ENCODE data around the gene YPEL1. TPM values are rescaled to one million over a fixed set of nuclear protein-coding genes. Genes with fewer than 3 reads are reported as not detected.

The YPEL1 gene
- total and polyA plus RNA-seq, 3 experiments from 2014 or later, result 2.4 to 27.0 (median 2.6) TPM

DNA sequence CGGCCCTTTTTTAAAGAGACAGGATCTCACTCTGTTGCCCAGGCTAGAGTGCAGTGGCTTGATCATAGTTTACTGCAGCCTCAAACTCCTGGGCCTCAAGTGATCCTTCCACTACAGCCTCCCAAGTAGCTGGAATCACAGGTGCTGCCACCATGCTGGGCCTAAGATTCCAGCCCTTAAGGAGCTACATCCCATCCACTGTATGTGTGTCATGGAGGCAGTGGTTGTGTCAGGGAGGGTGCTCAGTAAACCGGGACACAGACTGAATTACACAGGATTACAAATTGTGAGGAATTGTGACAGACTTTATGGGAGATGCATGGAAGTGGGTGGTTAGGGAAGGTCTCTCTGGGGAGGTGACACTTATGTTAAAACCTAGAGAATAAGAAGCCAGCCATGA, 71.9 kb downstream of the YPEL1 start:
- H3K27ac ChIP-seq (ENCODE audit: low read depth, low read length), result no peak overlapping the region
- Mint-ChIP-seq H3K9me3 (no peaks in the 10 kb centered on the region), H3K36me3 (peaks cover 0 to 12% (median 0%) of the 10 kb centered on the region in 3 donors), H3K27me3 (no peaks in the 10 kb centered on the region), H3K4me3 (peak overlapping the region in 6 of 7 donors; percentile 15 to 88 (median 55)), H3K27ac (peak overlapping the region in 2 of 8 donors; percentile 8 to 51), H3K4me1 (peaks cover 21 to 32% (median 23%) of the 10 kb centered on the region in 3 donors)
- H3K9me3 ChIP-seq (ENCODE audit: low read length), result no peaks in the 10 kb centered on the region
- ChIA-PET CTCF (interaction anchor here (1.5 to 3.5 kb wide), 2 partner anchors 17 to 34 kb away, joined by 4 to 13 read pairs; partner anchors contain the start of gene YDJC), POLR2A (no interaction called here)
- no peaks in the 10 kb centered on the region for H3K27me3 ChIP-seq (ENCODE audit: insufficient read depth, low read length, poor library complexity, severe bottlenecking)
- DNase-seq, result no peak
- H3K36me3 ChIP-seq (ENCODE audit: insufficient read depth, low read length), result no peaks in the 10 kb centered on the region
- no peak overlapping the region for H3K4me3 ChIP-seq (ENCODE audit: low read length)
- peaks cover 15% of the 10 kb centered on the region for H3K4me1 ChIP-seq (ENCODE audit: insufficient read depth, low read length)

DNA sequence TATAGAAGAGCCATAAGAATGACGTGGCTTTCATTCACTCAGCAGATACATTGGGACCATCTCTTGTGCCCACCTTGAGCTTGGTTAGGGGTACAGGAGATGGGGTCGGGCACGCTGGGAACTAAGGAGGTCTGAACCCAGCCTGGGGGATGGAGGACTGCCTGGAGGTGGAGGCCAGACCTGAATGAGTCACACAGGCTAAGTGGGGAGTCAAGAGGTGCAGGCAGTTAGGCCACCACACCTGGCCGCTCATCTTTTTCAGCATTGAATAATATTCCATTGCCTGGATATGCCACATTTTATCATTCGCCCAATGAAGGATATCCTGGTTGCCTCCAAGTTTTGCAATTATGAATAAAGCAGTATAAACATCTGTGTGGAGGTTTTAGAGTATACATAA, 73.6 kb downstream of the YPEL1 start:
- Mint-ChIP-seq H3K4me1 (peaks cover 12 to 27% (median 17%) of the 10 kb centered on the region in 3 donors), H3K36me3 (peaks cover 0 to 8% (median 0%) of the 10 kb centered on the region in 3 donors), H3K27ac (peak overlapping the region in 1 of 8 donors; percentile 71), H3K9me3 (no peaks in the 10 kb centered on the region), H3K4me3 (peak overlapping the region in 3 of 7 donors; percentile 15 to 64 (median 28)), H3K27me3 (no peaks in the 10 kb centered on the region)
- ChIA-PET POLR2A (no interaction called here), CTCF (interaction anchor here (1.5 kb wide), 1 partner anchor 15 kb away, joined by 4 read pairs; no protein-coding TSS in a partner anchor)
- Histone ChIP-seq H3K27ac (ENCODE audit: low read depth, low read length) (no peak overlapping the region), H3K27me3 (ENCODE audit: insufficient read depth, low read length, poor library complexity, severe bottlenecking) (no peaks in the 10 kb centered on the region), H3K36me3 (ENCODE audit: insufficient read depth, low read length) (no peaks in the 10 kb centered on the region), H3K9me3 (ENCODE audit: low read length) (no peaks in the 10 kb centered on the region), H3K4me1 (ENCODE audit: insufficient read depth, low read length) (peaks cover 18% of the 10 kb centered on the region), H3K4me3 (ENCODE audit: low read length) (no peak overlapping the region)
- DNase-seq, result no peak

DNA sequence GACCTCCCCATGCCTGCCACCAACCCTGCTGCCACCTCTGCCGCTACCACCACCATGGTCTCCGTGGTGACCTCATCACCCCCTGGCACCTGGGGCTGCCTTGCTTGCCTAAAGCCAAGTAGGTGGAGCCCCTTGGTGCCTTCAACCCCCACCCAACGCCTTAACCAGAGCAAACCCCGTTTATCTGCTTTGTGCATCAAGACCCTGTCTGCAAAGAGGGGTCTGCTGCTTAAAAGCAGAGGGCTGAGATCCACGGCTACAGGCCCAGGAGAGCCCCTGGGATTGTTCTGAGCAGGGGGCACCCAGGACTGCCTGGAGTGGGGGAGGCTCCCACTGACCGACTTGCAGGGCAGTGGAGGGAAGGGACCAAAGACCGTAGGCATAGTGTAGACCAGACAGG, 74.7 kb downstream of the YPEL1 start:
- Histone ChIP-seq H3K4me3 (ENCODE audit: low read length) (no peak overlapping the region), H3K36me3 (ENCODE audit: insufficient read depth, low read length) (no peaks in the 10 kb centered on the region), H3K27me3 (ENCODE audit: insufficient read depth, low read length, poor library complexity, severe bottlenecking) (no peaks in the 10 kb centered on the region), H3K9me3 (ENCODE audit: low read length) (no peaks in the 10 kb centered on the region), H3K4me1 (ENCODE audit: insufficient read depth, low read length) (peaks cover 21% of the 10 kb centered on the region), H3K27ac (ENCODE audit: low read depth, low read length) (no peak overlapping the region)
- Mint-ChIP-seq H3K27ac (peak overlapping the region in 1 of 8 donors; percentile 36), H3K4me1 (peaks cover 17 to 27% (median 18%) of the 10 kb centered on the region in 3 donors), H3K9me3 (no peaks in the 10 kb centered on the region), H3K27me3 (no peaks in the 10 kb centered on the region), H3K36me3 (peaks cover 0 to under 1% (median 0%) of the 10 kb centered on the region in 3 donors), H3K4me3 (peak overlapping the region in 1 of 7 donors; percentile 66)
- ChIA-PET POLR2A (no interaction called here), CTCF (interaction anchor here (1.5 kb wide), 1 partner anchor 14 kb away, joined by 4 read pairs; no protein-coding TSS in a partner anchor)
- no peak for DNase-seq

DNA sequence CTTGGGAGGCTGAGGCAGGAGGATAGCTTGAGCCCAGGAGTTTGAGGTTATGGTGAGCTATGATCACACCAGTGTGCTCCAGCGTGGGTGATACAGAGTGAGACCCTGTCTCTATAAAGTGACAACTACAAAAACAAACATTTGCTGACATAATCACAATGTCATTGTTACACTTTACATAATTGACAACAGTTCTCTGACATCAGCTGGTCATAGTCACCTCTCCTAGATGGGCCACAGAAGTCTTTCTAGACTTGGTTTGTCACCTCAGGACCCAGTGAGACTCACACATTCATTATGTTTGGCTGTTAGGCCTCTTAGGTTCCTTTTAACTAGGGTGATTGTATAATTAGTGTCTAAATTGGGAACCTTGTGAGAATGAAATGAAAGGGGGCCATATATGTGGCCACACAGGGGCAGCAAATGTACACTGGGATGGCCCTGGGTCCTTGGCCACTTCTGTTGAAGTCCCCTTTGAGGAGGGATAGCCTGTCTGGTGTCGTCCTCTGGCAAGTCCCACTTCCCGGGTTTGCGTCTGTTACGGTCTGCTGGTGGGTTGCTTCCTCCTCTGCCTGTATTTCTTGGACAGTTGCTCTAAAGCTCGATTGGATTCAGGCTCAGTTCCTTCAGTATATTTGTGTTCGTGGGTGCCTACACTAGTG, 75.6 kb downstream of the YPEL1 start:
- Mint-ChIP-seq H3K27ac (peak overlapping the region in 1 of 8 donors; percentile 36), H3K9me3 (no peaks in the 10 kb centered on the region), H3K4me1 (peaks cover 13 to 19% (median 15%) of the 10 kb centered on the region in 3 donors), H3K36me3 (no peaks in the 10 kb centered on the region), H3K27me3 (no peaks in the 10 kb centered on the region), H3K4me3 (peak overlapping the region in 1 of 7 donors; percentile 66)
- DNase-seq, result no peak
- Histone ChIP-seq H3K4me1 (ENCODE audit: insufficient read depth, low read length) (peaks cover 15% of the 10 kb centered on the region), H3K4me3 (ENCODE audit: low read length) (no peak overlapping the region), H3K36me3 (ENCODE audit: insufficient read depth, low read length) (no peaks in the 10 kb centered on the region), H3K9me3 (ENCODE audit: low read length) (no peaks in the 10 kb centered on the region), H3K27ac (ENCODE audit: low read depth, low read length) (no peak overlapping the region), H3K27me3 (ENCODE audit: insufficient read depth, low read length, poor library complexity, severe bottlenecking) (no peaks in the 10 kb centered on the region)
- POLR2A ChIA-PET, result no interaction called here
- CTCF ChIA-PET, result interaction anchor here (2.3 kb wide), 1 partner anchor 12 kb away, joined by 15 read pairs; no protein-coding TSS in a partner anchor

DNA sequence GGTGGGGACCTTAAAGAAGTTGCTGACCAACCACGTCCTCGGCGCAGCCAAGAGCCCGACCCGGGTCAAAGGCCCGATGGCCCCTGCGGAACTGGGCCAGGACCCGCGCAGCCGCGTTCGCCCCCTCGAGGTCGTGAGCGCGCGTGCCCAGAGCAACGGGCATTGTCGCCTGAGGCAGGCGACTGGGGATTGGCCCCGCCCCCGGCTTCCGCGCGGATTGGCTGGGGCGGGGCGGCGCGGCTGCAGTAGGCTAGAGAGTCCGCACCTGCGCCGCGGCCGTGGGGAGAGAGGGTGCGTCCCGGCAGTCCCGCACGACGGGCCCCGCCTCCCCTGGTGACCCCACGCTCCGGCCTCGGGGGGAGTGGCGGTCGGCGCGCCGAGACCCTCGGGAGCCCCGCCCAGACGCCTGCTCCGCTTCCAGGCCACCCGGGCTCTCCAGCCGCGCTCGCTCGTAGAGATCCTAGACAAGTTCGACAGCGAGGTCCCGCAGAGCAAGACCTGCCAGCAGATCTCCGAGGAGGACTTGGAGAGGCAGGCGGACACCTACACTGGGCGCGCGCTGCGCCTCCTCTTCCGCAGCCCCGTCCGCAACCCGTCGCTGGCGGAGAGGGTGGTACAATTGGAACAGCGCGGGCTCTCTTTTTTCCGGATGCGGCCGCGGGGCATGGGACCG, 78.1 kb downstream of the YPEL1 start:
- Histone ChIP-seq H3K4me1 (ENCODE audit: insufficient read depth, low read length) (peaks cover 15% of the 10 kb centered on the region), H3K27ac (ENCODE audit: low read depth, low read length) (peak overlapping the region; percentile 68), H3K27me3 (ENCODE audit: insufficient read depth, low read length, poor library complexity, severe bottlenecking) (no peaks in the 10 kb centered on the region), H3K4me3 (ENCODE audit: low read length) (peak overlapping the region; percentile 70), H3K9me3 (ENCODE audit: low read length) (no peaks in the 10 kb centered on the region), H3K36me3 (ENCODE audit: insufficient read depth, low read length) (no peaks in the 10 kb centered on the region)
- H3K4me3 Mint-ChIP-seq, result peak overlapping the region; percentile 80 to 94 (median 86)
- H3K36me3 Mint-ChIP-seq, result no peaks in the 10 kb centered on the region
- H3K27ac Mint-ChIP-seq, result peak overlapping the region in 4 of 8 donors; percentile 23 to 71 (median 57)
- peaks cover 11 to 21% (median 13%) of the 10 kb centered on the region in 3 donors for H3K4me1 Mint-ChIP-seq
- peak; percentile 73 to 84 (median 80) for DNase-seq
- H3K9me3 Mint-ChIP-seq, result no peaks in the 10 kb centered on the region
- ChIA-PET CTCF (interaction anchor here (0.6 to 3.3 kb wide), 6 partner anchors 10 to 281 kb away, joined by 3 to 15 read pairs (median 4); partner anchors contain the start of gene SDF2L1), POLR2A (no interaction called here)
- H3K27me3 Mint-ChIP-seq, result no peaks in the 10 kb centered on the region

DNA sequence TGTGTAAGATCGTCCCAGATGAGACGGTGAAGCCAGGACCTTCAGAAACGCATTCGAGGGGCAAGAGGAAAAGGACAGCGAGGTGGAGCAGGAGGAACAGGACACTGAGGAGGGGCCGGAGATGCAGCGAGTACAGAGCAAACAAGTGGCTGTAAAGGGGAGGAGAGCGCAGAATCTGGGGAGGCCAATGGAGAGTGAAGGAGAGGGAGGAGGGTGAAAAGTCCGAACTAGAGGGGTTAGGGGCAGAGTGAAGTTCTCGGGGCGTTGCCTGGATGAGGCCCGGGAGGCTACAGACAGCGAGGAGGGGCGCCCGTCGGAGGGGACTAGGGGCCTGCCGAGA, 78.6 kb downstream of the YPEL1 start:
- no peaks in the 10 kb centered on the region for H3K36me3 ChIP-seq (ENCODE audit: insufficient read depth, low read length)
- H3K4me3 Mint-ChIP-seq, result peak overlapping the region; percentile 78 to 88 (median 84)
- CTCF ChIA-PET, result interaction anchor here (1.3 to 3.3 kb wide), 3 partner anchors 10 to 28 kb away, joined by 3 to 14 read pairs (median 12); partner anchors contain the start of gene SDF2L1
- peak overlapping the region; percentile 68 for H3K27ac ChIP-seq (ENCODE audit: low read depth, low read length)
- H3K9me3 ChIP-seq (ENCODE audit: low read length), result no peaks in the 10 kb centered on the region
- no peaks in the 10 kb centered on the region for H3K9me3 Mint-ChIP-seq
- H3K36me3 Mint-ChIP-seq, result no peaks in the 10 kb centered on the region
- H3K27ac Mint-ChIP-seq, result peak overlapping the region in 4 of 8 donors; percentile 2 to 92 (median 66)
- H3K4me3 ChIP-seq (ENCODE audit: low read length), result peak overlapping the region; percentile 70
- H3K27me3 ChIP-seq (ENCODE audit: insufficient read depth, low read length, poor library complexity, severe bottlenecking), result no peaks in the 10 kb centered on the region
- H3K4me1 ChIP-seq (ENCODE audit: insufficient read depth, low read length), result peaks cover 15% of the 10 kb centered on the region
- DNase-seq, result no peak
- H3K4me1 Mint-ChIP-seq, result peaks cover 11 to 26% (median 13%) of the 10 kb centered on the region in 3 donors
- POLR2A ChIA-PET, result no interaction called here
- no peaks in the 10 kb centered on the region for H3K27me3 Mint-ChIP-seq

DNA sequence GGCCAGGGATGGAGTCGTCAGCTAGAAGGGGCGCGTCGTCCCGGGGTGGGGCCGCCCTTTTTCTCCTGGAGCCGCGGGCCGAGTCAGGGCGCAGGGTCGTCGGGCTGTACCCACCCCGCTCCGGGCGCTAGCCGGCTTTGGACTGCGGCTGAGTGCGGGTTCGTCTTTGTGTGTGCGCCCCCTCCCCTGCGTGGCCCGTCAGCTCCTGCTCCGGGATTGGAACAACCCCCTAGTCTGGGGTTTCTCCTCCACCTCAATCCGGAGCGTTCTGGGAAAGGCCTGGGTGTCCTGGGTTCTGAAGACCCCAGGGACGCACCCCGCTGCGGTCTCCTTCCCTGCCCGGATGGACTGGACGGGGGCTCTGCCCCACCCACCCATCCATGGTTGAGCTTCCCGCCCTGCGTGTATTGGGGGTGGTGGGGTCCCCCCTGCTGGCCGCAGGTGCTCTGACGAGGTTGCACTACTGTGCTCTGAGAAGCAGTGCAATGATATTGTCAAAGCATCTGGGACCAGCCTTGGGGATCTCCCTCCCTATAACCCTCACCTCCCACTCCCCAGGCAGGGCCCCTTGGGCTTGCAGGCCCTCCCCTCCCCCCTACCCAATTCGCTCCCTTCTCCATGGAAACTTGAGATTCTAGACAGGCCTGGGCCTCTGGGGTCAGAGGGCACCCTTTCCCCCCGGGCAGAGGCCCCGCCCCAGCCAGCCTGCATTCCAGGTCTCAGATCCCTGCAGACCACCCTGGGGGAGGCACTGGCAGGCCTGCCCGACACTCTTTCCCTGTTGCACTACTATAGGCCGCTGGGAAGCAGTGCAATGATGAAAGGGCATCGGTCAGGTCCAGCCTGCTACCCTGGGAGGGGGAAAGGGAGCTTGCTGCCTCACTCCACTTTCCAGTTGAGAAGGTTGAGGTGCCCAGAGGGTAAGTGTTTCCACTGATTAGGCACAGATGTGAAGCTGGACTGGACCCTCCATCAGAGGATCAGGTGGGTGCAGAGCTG, 82.7 kb downstream of the YPEL1 start:
- H3K36me3 ChIP-seq (ENCODE audit: insufficient read depth, low read length), result no peaks in the 10 kb centered on the region
- no peaks in the 10 kb centered on the region for H3K9me3 ChIP-seq (ENCODE audit: low read length)
- Mint-ChIP-seq H3K36me3 (peaks cover 0 to 6% (median 0%) of the 10 kb centered on the region in 3 donors), H3K4me1 (peaks cover 27 to 41% (median 29%) of the 10 kb centered on the region in 3 donors), H3K27me3 (no peaks in the 10 kb centered on the region), H3K9me3 (no peaks in the 10 kb centered on the region), H3K4me3 (peak overlapping the region in 6 of 7 donors; percentile 47 to 94 (median 86)), H3K27ac (peak overlapping the region in 3 of 8 donors; percentile 36 to 84 (median 73))
- H3K27ac ChIP-seq (ENCODE audit: low read depth, low read length), result peak overlapping the region; percentile 84
- peak overlapping the region; percentile 70 for H3K4me3 ChIP-seq (ENCODE audit: low read length)
- DNase-seq, result no peak
- CTCF ChIA-PET, result interaction anchor here (0.6 to 3.5 kb wide), 3 partner anchors 10 to 24 kb away, joined by 3 to 16 read pairs (median 9); partner anchors contain the start of genes SDF2L1 and YDJC
- no peaks in the 10 kb centered on the region for H3K27me3 ChIP-seq (ENCODE audit: insufficient read depth, low read length, poor library complexity, severe bottlenecking)
- H3K4me1 ChIP-seq (ENCODE audit: insufficient read depth, low read length), result peaks cover 22% of the 10 kb centered on the region
- POLR2A ChIA-PET, result interaction anchor here (0.8 to 2.4 kb wide), 2 partner anchors 11 to 14 kb away, joined by 4 to 13 read pairs; partner anchors contain the start of gene SDF2L1
